ENCODE measurements around the gene ST6GALNAC5. TPM values are rescaled to one million over a fixed set of nuclear protein-coding genes. Genes with fewer than 3 reads are reported as not detected.

Gene ST6GALNAC5
- polyA plus RNA-seq, 3 donors = not detected

DNA sequence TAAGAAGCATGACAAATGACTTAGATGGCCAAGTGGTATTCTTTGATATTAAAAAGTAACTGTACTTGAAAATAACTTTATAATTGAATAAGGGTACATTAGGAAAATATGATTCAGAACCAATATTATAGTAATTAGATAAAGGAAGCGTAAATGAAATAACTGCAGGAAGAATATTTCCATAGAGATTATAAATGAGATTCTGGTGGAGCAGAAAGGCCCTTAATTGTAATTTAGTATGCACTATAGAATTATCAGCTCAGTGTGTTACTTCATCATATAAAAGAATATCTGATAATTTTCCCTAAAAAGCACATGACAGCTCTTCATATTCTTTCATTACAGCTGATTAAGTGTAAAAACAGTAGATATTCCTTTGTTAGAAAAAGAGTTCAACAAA, 180.3 kb downstream of the ST6GALNAC5 start:
- H3K36me3 ChIP-seq (replicated peaks in 1 of 2; ENCODE audit: control insufficient read depth in 1 of 2, insufficient read depth in 2 of 2, low read length in 2 of 2) = no peaks in the 10 kb centered on the region
- H4K20me1 ChIP-seq (ENCODE audit: insufficient read depth, low read length) = no peaks in the 10 kb centered on the region
- no peaks in the 10 kb centered on the region for H3K27me3 ChIP-seq (ENCODE audit: control insufficient read depth in 2 of 2, insufficient read depth in 2 of 2, low read length in 2 of 2)
- H3K79me2 ChIP-seq (ENCODE audit: insufficient read depth, low read length) = no peaks in the 10 kb centered on the region
- no peak overlapping the region for H2AFZ ChIP-seq (ENCODE audit: insufficient read depth, low read depth, low read length, poor library complexity, severe bottlenecking)
- H3K4me2 ChIP-seq (replicated peaks; ENCODE audit: extremely low read depth, low read length, poor library complexity, severe bottlenecking) = no peak overlapping the region
- TF ChIP-seq, protein P1, sequence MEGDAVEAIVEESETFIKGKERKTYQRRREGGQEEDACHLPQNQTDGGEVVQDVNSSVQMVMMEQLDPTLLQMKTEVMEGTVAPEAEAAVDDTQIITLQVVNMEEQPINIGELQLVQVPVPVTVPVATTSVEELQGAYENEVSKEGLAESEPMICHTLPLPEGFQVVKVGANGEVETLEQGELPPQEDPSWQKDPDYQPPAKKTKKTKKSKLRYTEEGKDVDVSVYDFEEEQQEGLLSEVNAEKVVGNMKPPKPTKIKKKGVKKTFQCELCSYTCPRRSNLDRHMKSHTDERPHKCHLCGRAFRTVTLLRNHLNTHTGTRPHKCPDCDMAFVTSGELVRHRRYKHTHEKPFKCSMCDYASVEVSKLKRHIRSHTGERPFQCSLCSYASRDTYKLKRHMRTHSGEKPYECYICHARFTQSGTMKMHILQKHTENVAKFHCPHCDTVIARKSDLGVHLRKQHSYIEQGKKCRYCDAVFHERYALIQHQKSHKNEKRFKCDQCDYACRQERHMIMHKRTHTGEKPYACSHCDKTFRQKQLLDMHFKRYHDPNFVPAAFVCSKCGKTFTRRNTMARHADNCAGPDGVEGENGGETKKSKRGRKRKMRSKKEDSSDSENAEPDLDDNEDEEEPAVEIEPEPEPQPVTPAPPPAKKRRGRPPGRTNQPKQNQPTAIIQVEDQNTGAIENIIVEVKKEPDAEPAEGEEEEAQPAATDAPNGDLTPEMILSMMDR (IDR thresholded peaks at IDR 0.05) = no peak
- H3K4me1 ChIP-seq (ENCODE audit: control insufficient read depth in 1 of 2, insufficient read depth in 2 of 2, low read length in 2 of 2) = peaks cover 15 to 17% of the 10 kb centered on the region in 2 donors
- peaks cover 0 to 3% (median 0%) of the 10 kb centered on the region in 3 donors for H3K27me3 Mint-ChIP-seq (ENCODE audit: low read depth in 3 of 3)
- no peak overlapping the region for H3K9ac ChIP-seq (ENCODE audit: insufficient read depth, low read length, poor library complexity, severe bottlenecking)
- no peak overlapping the region for H3K27ac Mint-ChIP-seq
- H3K4me3 Mint-ChIP-seq = no peak overlapping the region
- H3K4me3 ChIP-seq (replicated peaks in 1 of 3; ENCODE audit: low read depth in 2 of 3, low read length in 3 of 3) = no peak overlapping the region
- intact Hi-C loops (cut with micrococcal nuclease) = no loop called here
- no peak overlapping the region for H3K27ac ChIP-seq (ENCODE audit: low read depth in 1 of 2, low read length in 2 of 2)
- no peaks in the 10 kb centered on the region for H3K9me3 ChIP-seq (replicated peaks in 1 of 2; ENCODE audit: control insufficient read depth in 1 of 2, insufficient read depth in 1 of 2, low read length in 2 of 2)
- no peaks in the 10 kb centered on the region for H3K36me3 Mint-ChIP-seq
- peaks cover 0 to 5% (median 0%) of the 10 kb centered on the region in 7 donors for H3K9me3 Mint-ChIP-seq
- peaks cover 28% of the 10 kb centered on the region for H3K4me1 Mint-ChIP-seq
- WGBS (ENCODE audit: insufficient coverage) = no CpG with 5 or more reads among the region's 1 CpG
- DNase-seq = no peak

DNA sequence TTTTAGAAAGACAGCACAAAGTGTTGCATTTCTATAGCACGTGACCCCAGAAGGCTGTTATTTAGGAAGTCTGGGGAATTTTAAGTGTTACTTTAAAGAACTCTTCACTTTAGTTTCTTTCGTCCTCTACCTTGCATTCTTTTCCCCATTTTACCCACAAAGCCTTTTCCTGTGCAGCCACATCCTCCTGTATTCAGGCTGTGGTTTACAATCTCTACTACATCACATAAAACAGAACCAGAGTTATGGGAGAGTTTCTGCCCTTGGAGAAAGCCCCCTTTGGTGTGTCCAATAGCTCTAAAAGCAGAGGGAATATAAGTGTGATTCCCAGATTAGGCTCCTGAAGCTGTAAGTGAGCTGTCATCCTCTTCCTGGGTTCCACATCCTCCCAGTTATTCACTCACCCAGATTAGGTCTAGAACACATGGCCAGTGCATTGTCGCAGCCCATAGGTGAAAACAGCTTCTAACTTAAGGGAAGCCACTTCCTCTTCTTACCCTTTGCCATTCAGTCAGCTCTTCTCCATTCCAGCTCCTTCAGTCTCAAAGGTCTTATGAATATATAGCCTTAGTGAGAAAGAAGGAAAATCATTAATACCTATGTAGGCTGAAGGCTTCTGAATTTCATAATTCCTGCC, 180.8 kb downstream of the ST6GALNAC5 start:
- Histone ChIP-seq H3K4me1 (ENCODE audit: control insufficient read depth in 1 of 2, insufficient read depth in 2 of 2, low read length in 2 of 2) (peaks cover 15 to 17% of the 10 kb centered on the region in 2 donors), H3K9me3 (replicated peaks in 1 of 2; ENCODE audit: control insufficient read depth in 1 of 2, insufficient read depth in 1 of 2, low read length in 2 of 2) (no peaks in the 10 kb centered on the region), H3K9ac (ENCODE audit: insufficient read depth, low read length, poor library complexity, severe bottlenecking) (no peak overlapping the region), H3K4me3 (replicated peaks in 1 of 3; ENCODE audit: low read depth in 2 of 3, low read length in 3 of 3) (no peak overlapping the region), H2AFZ (ENCODE audit: insufficient read depth, low read depth, low read length, poor library complexity, severe bottlenecking) (no peak overlapping the region), H4K20me1 (ENCODE audit: insufficient read depth, low read length) (no peaks in the 10 kb centered on the region), H3K79me2 (ENCODE audit: insufficient read depth, low read length) (no peaks in the 10 kb centered on the region), H3K36me3 (replicated peaks in 1 of 2; ENCODE audit: control insufficient read depth in 1 of 2, insufficient read depth in 2 of 2, low read length in 2 of 2) (no peaks in the 10 kb centered on the region), H3K27ac (ENCODE audit: low read depth in 1 of 2, low read length in 2 of 2) (no peak overlapping the region), H3K4me2 (replicated peaks; ENCODE audit: extremely low read depth, low read length, poor library complexity, severe bottlenecking) (no peak overlapping the region), H3K27me3 (ENCODE audit: control insufficient read depth in 2 of 2, insufficient read depth in 2 of 2, low read length in 2 of 2) (no peaks in the 10 kb centered on the region)
- intact Hi-C loops (cut with micrococcal nuclease) = no loop called here
- Mint-ChIP-seq H3K27ac (peak overlapping the region in 3 of 7 donors; percentile 21 to 69 (median 30)), H3K9me3 (peaks cover 0 to 5% (median 0%) of the 10 kb centered on the region in 7 donors), H3K27me3 (ENCODE audit: low read depth in 3 of 3) (peaks cover 0 to 3% (median 0%) of the 10 kb centered on the region in 3 donors), H3K4me3 (no peak overlapping the region), H3K4me1 (peaks cover 28% of the 10 kb centered on the region), H3K36me3 (no peaks in the 10 kb centered on the region)
- TF ChIP-seq, protein P1 (IDR thresholded peaks at IDR 0.05) = no peak
- no CpG with 5 or more reads among the region's 3 CpGs for WGBS (ENCODE audit: insufficient coverage)
- peak in 2 of 3 donors; percentile 3 to 25 for DNase-seq
